ENCODE measurements around the gene SGCD.

DNA sequence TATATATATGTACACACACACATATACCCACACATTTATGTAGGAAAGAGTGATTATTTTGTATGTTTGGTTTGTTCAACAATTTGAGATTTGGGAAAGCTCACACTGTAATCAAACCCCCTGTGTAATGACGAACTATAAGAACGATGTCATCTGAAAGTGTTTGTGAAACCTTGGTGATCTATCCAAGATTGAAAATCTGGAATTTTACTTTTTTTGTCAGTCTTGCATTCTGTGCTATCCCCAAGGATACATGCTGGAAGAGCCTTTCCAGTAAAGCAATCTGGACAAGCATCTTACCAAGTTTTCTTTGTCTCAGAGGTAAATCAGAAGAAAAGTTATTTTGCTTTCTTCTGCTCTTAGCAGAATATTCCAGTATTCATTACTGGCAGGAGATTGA lies 23.3 kb downstream of the SGCD start:
- TF ChIP-seq ZFP3 (tag by site-specific recombination; IDR thresholded peaks at IDR 0.05; ENCODE audit: low read depth) = no peak
- TF ChIP-seq, protein P1, sequence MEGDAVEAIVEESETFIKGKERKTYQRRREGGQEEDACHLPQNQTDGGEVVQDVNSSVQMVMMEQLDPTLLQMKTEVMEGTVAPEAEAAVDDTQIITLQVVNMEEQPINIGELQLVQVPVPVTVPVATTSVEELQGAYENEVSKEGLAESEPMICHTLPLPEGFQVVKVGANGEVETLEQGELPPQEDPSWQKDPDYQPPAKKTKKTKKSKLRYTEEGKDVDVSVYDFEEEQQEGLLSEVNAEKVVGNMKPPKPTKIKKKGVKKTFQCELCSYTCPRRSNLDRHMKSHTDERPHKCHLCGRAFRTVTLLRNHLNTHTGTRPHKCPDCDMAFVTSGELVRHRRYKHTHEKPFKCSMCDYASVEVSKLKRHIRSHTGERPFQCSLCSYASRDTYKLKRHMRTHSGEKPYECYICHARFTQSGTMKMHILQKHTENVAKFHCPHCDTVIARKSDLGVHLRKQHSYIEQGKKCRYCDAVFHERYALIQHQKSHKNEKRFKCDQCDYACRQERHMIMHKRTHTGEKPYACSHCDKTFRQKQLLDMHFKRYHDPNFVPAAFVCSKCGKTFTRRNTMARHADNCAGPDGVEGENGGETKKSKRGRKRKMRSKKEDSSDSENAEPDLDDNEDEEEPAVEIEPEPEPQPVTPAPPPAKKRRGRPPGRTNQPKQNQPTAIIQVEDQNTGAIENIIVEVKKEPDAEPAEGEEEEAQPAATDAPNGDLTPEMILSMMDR (tag by site-specific recombination; IDR thresholded peaks at IDR 0.05) = no peak
- TF ChIP-seq ZNF121 (tag by site-specific recombination; IDR thresholded peaks at IDR 0.05) = no peak
- TF ChIP-seq YY1 (tag by site-specific recombination; IDR thresholded peaks at IDR 0.05) = no peak

Measured in HEK293 (cell line).